HepG2 (cell line): ENCODE results near the gene NOL12. TPM values are rescaled to one million over a fixed set of nuclear protein-coding genes. Genes with fewer than 3 reads are reported as not detected.

Experiments
- AHR ChIP-seq: IDR thresholded peaks from 2 replicates; pipeline ENCODE4 v1.6.1; 2018; ENCODE audit warnings: missing genetic modification reagents, missing compliant biosample characterization
- BRF2 ChIP-seq: sonication (generic); formaldehyde crosslinking; IDR thresholded peaks from 2 replicates; pipeline ENCODE4 v1.8.1; 2022; ENCODE audit warnings: mild to moderate bottlenecking, missing genetic modification reagents
- EED ChIP-seq: sonication (generic); formaldehyde crosslinking; IDR thresholded peaks from 2 replicates; pipeline ENCODE4 v1.5.0; 2020; ENCODE audit warnings: mild to moderate bottlenecking, missing genetic modification reagents
- ELF3 ChIP-seq: IDR thresholded peaks from 2 replicates; pipeline ENCODE4 v1.6.1; 2016; ENCODE audit warnings: missing genetic modification reagents, missing compliant biosample characterization
- GMEB1 ChIP-seq: sonication (generic); formaldehyde crosslinking; IDR thresholded peaks from 2 replicates; pipeline ENCODE4 v1.5.1; 2020; ENCODE audit warnings: missing genetic modification reagents, mild to moderate bottlenecking, borderline replicate concordance
- KLF9 ChIP-seq: IDR thresholded peaks from 2 replicates; pipeline ENCODE4 v1.6.1; 2016; ENCODE audit warnings: low read depth
- LCORL ChIP-seq, 2 experiments: fragments of 450-650 bp in 1 of 2; sonication (generic) in 1 of 2; formaldehyde crosslinking in 1 of 2; IDR thresholded peaks; 2 replicates each; pipeline versions ENCODE4 v1.5.0 to v1.6.1; 2017 to 2020; ENCODE audit warnings: antibody characterized with exemption in 1 of 2, missing genetic modification reagents in 1 of 2
- PAX8 ChIP-seq: sonication (generic); formaldehyde crosslinking; IDR thresholded peaks from 2 replicates; pipeline ENCODE4 v1.8.0; 2022; ENCODE audit warnings: mild to moderate bottlenecking, missing genetic modification reagents, borderline replicate concordance
- PCBP2 ChIP-seq: fragments of 200-400 bp; formaldehyde crosslinking; optimal IDR thresholded peaks from 2 replicates; pipeline ENCODE3; 2018; ENCODE audit warnings: low read length, low read depth; ENCODE audit not compliant: poor library complexity, severe bottlenecking
- PITX1 ChIP-seq: sonication (generic); formaldehyde crosslinking; IDR thresholded peaks from 2 replicates; pipeline ENCODE4 v1.5.1; 2020; ENCODE audit warnings: mild to moderate bottlenecking, missing genetic modification reagents
- SIX1 ChIP-seq: sonication (generic); formaldehyde crosslinking; IDR thresholded peaks from 2 replicates; pipeline ENCODE4 v1.4.0; 2020; ENCODE audit warnings: missing genetic modification reagents, borderline replicate concordance
- SKIL ChIP-seq: sonication (generic); formaldehyde crosslinking; IDR thresholded peaks from 2 replicates; pipeline ENCODE4 v1.8.0; 2022; ENCODE audit warnings: missing genetic modification reagents, mild to moderate bottlenecking, moderate library complexity, borderline replicate concordance
- STAT6 ChIP-seq: sonication (generic); formaldehyde crosslinking; IDR thresholded peaks from 2 replicates; pipeline ENCODE4 v1.4.0; 2020; ENCODE audit warnings: missing genetic modification reagents, mild to moderate bottlenecking, borderline replicate concordance
- ZBTB38 ChIP-seq: sonication (generic); formaldehyde crosslinking; IDR thresholded peaks from 2 replicates; pipeline ENCODE4 v1.5.1; 2020; ENCODE audit warnings: mild to moderate bottlenecking, missing genetic modification reagents
- ZFP36L2 ChIP-seq: sonication (generic); formaldehyde crosslinking; IDR thresholded peaks from 2 replicates; pipeline ENCODE4 v1.4.0; 2020; ENCODE audit warnings: missing genetic modification reagents
- ZFP90 ChIP-seq: sonication (generic); formaldehyde crosslinking; IDR thresholded peaks from 2 replicates; pipeline ENCODE4 v1.8.0; 2022; ENCODE audit warnings: missing genetic modification reagents, mild to moderate bottlenecking, inconsistent platforms, borderline replicate concordance
- ZMYM4 ChIP-seq: sonication (generic); formaldehyde crosslinking; IDR thresholded peaks from 2 replicates; pipeline ENCODE4 v1.8.1; 2023; ENCODE audit warnings: mild to moderate bottlenecking, missing genetic modification reagents
- ZNF17 ChIP-seq: sonication (generic); formaldehyde crosslinking; IDR thresholded peaks from 2 replicates; pipeline ENCODE4 v1.5.0; 2020; ENCODE audit warnings: mild to moderate bottlenecking, missing genetic modification reagents
- ZNF451 ChIP-seq: sonication (generic); formaldehyde crosslinking; IDR thresholded peaks from 2 replicates; pipeline ENCODE4 v1.5.0; 2020; ENCODE audit warnings: mild to moderate bottlenecking, missing genetic modification reagents
- ZNF577 ChIP-seq: sonication (generic); formaldehyde crosslinking; IDR thresholded peaks from 2 replicates; pipeline ENCODE4 v1.4.0; 2020; ENCODE audit warnings: mild to moderate bottlenecking, low read depth, missing genetic modification reagents, borderline replicate concordance
- polyA plus RNA-seq, 8 experiments: library from polyadenylated mRNA; depleted of rRNA in 3 of 8; stranded (reverse) in 7 of 8; unstranded in 1 of 8; fragments of >200 nt; fragmentation: Illumina TruSeq in 4 of 8; extraction: Trizol in 4 of 8; gene quantifications; 2 replicates each; pipeline versions ENCODE4 v1.2.1 to v1.2.3, GENCODE V29; 2011 to 2016; ENCODE audit warnings: low read depth in 4 of 8, missing spikeins in 1 of 8, mixed read lengths in 1 of 8; ENCODE audit not compliant: insufficient read depth in 1 of 8
- total RNA-seq, 5 experiments: library from RNA; depleted of rRNA; stranded (reverse); fragments of >200 nt; fragmentation: Illumina TruSeq; extraction: Trizol; gene quantifications; 2 replicates each; pipeline ENCODE4 v1.2.3, GENCODE V29; 2016; ENCODE audit warnings: low read depth in 1 of 5
- TF ChIP-seq, protein P1 (sequence below): sonication (generic); formaldehyde crosslinking; IDR thresholded peaks from 2 replicates; pipeline ENCODE4 v1.8.1; 2023; ENCODE audit warnings: mild to moderate bottlenecking, moderate library complexity, missing genetic modification reagents

Gene NOL12
- total and polyA plus RNA-seq, 2 of the 13 experiments (the other 11 are each of a cell fraction or from before 2014, with no cell fraction given), result 14.3 to 31.4 TPM

- TF ChIP-seq SKIL (no peak), ZNF17 (no peak), ZNF451 (no peak), SIX1 (CRISPR knock-in tag) (no peak), ZFP36L2 (CRISPR knock-in tag) (no peak), KLF9 (CRISPR knock-in tag) (no peak), LCORL (IDR thresholded peaks at IDR 0.05) (no peak), LCORL (CRISPR knock-in tag; IDR thresholded peaks at IDR 0.05) (no peak), ZMYM4 (CRISPR knock-in tag) (no peak), ZBTB38 (CRISPR knock-in tag) (no peak; the same call in 1 of the 2 replicates), ELF3 (CRISPR knock-in tag) (no peak), BRF2 (CRISPR knock-in tag) (no peak), GMEB1 (CRISPR knock-in tag) (no peak), PITX1 (CRISPR knock-in tag) (no peak), PCBP2 (no peak), ZNF577 (no peak), EED (CRISPR knock-in tag) (no peak), AHR (CRISPR knock-in tag) (no peak), PAX8 (CRISPR knock-in tag) (no peak), ZFP90 (no peak), STAT6 (CRISPR knock-in tag) (no peak)
- TF ChIP-seq, protein P1, sequence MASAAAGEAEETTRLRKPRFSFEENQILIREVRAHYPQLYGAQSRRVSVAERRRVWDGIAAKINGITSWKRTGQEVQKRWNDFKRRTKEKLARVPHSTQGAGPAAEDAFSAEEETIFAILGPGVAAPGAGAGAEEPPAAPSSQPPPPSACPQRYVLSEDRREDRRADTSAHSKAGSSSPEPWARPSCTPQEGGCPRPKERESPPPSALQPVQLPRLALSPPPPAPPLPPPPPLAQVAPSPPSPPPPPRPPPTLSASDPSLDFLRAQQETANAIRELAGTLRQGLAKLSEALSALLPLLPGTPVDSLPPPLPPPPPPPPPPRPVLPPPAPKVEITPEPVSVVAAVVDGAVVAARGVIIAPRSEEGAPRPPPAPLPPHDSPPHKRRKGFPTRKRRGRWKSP (CRISPR knock-in tag), result no peak
Measured at GRCh38 chr22:37659897-37660708, 26.0 kb upstream of the NOL12 start (continued).
